ENCODE results near the gene BRD7.

GRCh38 chr16:50268352-50268751 is 100.4 kb downstream of the BRD7 start:
- TF ChIP-seq POLR2A (IDR thresholded peaks at IDR 0.05) (no peak), CTCF (IDR thresholded peaks at IDR 0.05) (no peak), EP300 (IDR thresholded peaks at IDR 0.05) (no peak), POLR2AphosphoS5 (IDR thresholded peaks at IDR 0.05) (no peak)

All from sigmoid colon (tissue), 4 donors.